Measurements from ENCODE around the gene CUEDC1. TPM values are rescaled to one million over a fixed set of nuclear protein-coding genes. Genes with fewer than 3 reads are reported as not detected.

CUEDC1 gene
- polyA plus RNA-seq, 1 experiment, result 48.5 TPM

- no peaks in the 10 kb centered on the region for H3K36me3 ChIP-seq (ENCODE audit: control insufficient read depth, insufficient read depth, low read length)
- DNase-seq (ENCODE audit: low read depth), result no peak
- H3K4me3 ChIP-seq (ENCODE audit: low read depth, low read length), result no peak overlapping the region
- ChIA-PET CTCF (interaction anchor here (1.1 to 2.6 kb wide), 3 partner anchors 8 to 40 kb away, joined by 3 to 16 read pairs (median 4); no protein-coding TSS in a partner anchor), POLR2A (no interaction called here)
- no peaks in the 10 kb centered on the region for H3K27me3 ChIP-seq (ENCODE audit: control insufficient read depth, insufficient read depth, low read length)
- no peak for TF ChIP-seq CTCF (IDR thresholded peaks at IDR 0.05; ENCODE audit: insufficient read depth, low read depth, low read length)
These were observed 54.0 kb downstream of the CUEDC1 start for GRCh38 chr17:57900991-57901743.

GRCh38 chr17:57899822-57900221 is 55.4 kb downstream of the CUEDC1 start:
- ChIA-PET CTCF (interaction anchor here (0.6 to 1.7 kb wide), 7 partner anchors 9 to 100 kb away, joined by 3 to 5 read pairs (median 3); no protein-coding TSS in a partner anchor), POLR2A (no interaction called here)
- DNase-seq (ENCODE audit: low read depth), result no peak
- Histone ChIP-seq H3K27me3 (ENCODE audit: control insufficient read depth, insufficient read depth, low read length) (no peaks in the 10 kb centered on the region), H3K4me3 (ENCODE audit: low read depth, low read length) (no peak overlapping the region), H3K36me3 (ENCODE audit: control insufficient read depth, insufficient read depth, low read length) (no peaks in the 10 kb centered on the region)
- no peak for TF ChIP-seq CTCF (IDR thresholded peaks at IDR 0.05; ENCODE audit: insufficient read depth, low read depth, low read length)

- no peak for TF ChIP-seq CTCF (IDR thresholded peaks at IDR 0.05; ENCODE audit: insufficient read depth, low read depth, low read length)
- Histone ChIP-seq H3K4me3 (ENCODE audit: low read depth, low read length) (no peak overlapping the region), H3K27me3 (ENCODE audit: control insufficient read depth, insufficient read depth, low read length) (no peaks in the 10 kb centered on the region), H3K36me3 (ENCODE audit: control insufficient read depth, insufficient read depth, low read length) (no peaks in the 10 kb centered on the region)
- POLR2A ChIA-PET, result no interaction called here
- DNase-seq (ENCODE audit: low read depth), result no peak
- CTCF ChIA-PET, result interaction anchor here (0.8 to 1.8 kb wide), 8 partner anchors 9 to 100 kb away, joined by 3 to 5 read pairs (median 3); no protein-coding TSS in a partner anchor
These were observed 55.8 kb downstream of the CUEDC1 start for GRCh38 chr17:57899391-57899790.

DNA sequence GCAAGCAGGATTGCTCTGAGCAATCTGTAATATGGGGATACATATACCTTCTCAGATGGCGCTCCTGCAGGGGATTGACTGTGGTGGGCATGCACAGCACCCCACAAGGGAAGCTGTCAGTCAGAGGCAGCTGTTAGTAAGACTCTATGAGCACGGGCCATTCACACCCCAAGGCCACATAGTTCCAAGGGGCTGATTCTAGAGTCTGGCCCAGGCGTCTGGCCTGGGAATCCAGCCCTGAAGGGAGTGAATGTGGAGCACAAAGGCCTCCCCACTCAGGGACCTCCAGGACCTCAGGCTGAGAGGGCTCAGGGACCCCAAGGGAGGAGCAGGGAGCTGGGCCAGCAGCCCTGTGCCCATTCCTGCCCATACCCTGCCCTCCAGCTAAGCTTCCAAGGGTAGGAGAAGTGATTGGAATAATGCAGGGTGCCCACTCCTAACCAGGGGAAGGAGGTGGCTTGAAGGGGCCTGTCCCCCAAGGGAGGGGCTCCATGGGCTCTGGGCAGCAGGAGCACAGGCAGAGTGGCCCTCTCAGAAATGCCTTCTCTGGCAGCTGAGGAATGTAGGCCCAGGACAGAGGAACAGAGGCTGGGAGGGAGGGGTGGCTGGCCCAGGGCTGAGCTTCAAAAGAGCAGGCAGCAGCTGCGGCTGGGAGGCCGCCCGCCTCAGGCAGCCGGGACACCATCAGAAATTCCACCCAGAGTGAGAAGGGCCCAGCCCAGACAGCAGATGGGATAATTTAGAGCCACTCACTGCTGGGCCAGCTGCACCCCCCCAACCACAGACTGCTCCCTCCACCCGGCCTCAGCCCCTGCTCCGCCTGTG is 56.5 kb downstream of the CUEDC1 start:
- TF ChIP-seq CTCF (IDR thresholded peaks at IDR 0.05; ENCODE audit: insufficient read depth, low read depth, low read length), result no peak
- ChIA-PET CTCF (interaction anchor here (1.0 to 1.8 kb wide), 7 partner anchors 8 to 95 kb away, joined by 3 to 5 read pairs (median 3); no protein-coding TSS in a partner anchor), POLR2A (no interaction called here)
- Histone ChIP-seq H3K27me3 (ENCODE audit: control insufficient read depth, insufficient read depth, low read length) (no peaks in the 10 kb centered on the region), H3K36me3 (ENCODE audit: control insufficient read depth, insufficient read depth, low read length) (no peaks in the 10 kb centered on the region), H3K4me3 (ENCODE audit: low read depth, low read length) (no peak overlapping the region)
- DNase-seq (ENCODE audit: low read depth), result no peak
